SU-DHL-6 (cell line): ENCODE results near the gene TMEM47.

ENCODE experiments used
- H2AFZ ChIP-seq: fragments of 200-600 bp; sonication (generic); 2 replicates; pipeline ENCODE4 v1.6.1; 2014; ENCODE audit warnings: low read depth, mild to moderate bottlenecking, moderate library complexity, mixed read lengths, antibody characterized with exemption, low read length; ENCODE audit not compliant: severe bottlenecking
- H3F3A ChIP-seq: fragments of 200-600 bp; shearing (Covaris generic); 2 replicates; pipeline ENCODE4 v1.6.0; 2016; ENCODE audit warnings: antibody characterized with exemption, mild to moderate bottlenecking; ENCODE audit not compliant: insufficient read depth
- H3K27ac ChIP-seq: fragments of 200-600 bp; sonication (generic); 2 replicates; pipeline ENCODE4 v1.5.1; 2016; ENCODE audit warnings: low read depth, mild to moderate bottlenecking, low read length, moderate library complexity, mixed read lengths
- H3K27me3 ChIP-seq: fragments of 200-600 bp; sonication (generic), shearing (Covaris generic); 2 replicates; pipeline ENCODE4 v1.6.0; 2014; ENCODE audit warnings: mild to moderate bottlenecking, low read length
- H3K36me3 ChIP-seq: fragments of 200-600 bp; sonication (generic); 2 replicates; pipeline ENCODE4 v1.6.1; 2014; ENCODE audit warnings: mild to moderate bottlenecking, low read length, mixed read lengths
- H3K4me2 ChIP-seq: fragments of 300-600, 200-600 bp; shearing (Covaris generic), sonication (generic); 2 replicates; pipeline ENCODE4 v1.6.0; 2014; ENCODE audit warnings: low read length, low read depth, mild to moderate bottlenecking; ENCODE audit not compliant: poor library complexity, severe bottlenecking
- H3K4me3 ChIP-seq: fragments of 200-600 bp; sonication (generic); 2 replicates; pipeline ENCODE4 v1.5.1; 2014; ENCODE audit warnings: antibody characterized with exemption, low read length, mild to moderate bottlenecking, mixed read lengths; ENCODE audit not compliant: insufficient read depth, poor library complexity, severe bottlenecking
- H3K79me2 ChIP-seq: fragments of 200-600 bp; sonication (generic); 2 replicates; pipeline ENCODE4 v1.6.1; 2014; ENCODE audit warnings: mild to moderate bottlenecking, low read length, moderate library complexity; ENCODE audit not compliant: insufficient read depth
- H3K9ac ChIP-seq: fragments of 200-600 bp; sonication (generic); 2 replicates; pipeline ENCODE4 v1.7.0; 2014; ENCODE audit warnings: mild to moderate bottlenecking, low read length
- H3K9me2 ChIP-seq: fragments of 200-600 bp; sonication (generic); replicated peaks from 2 replicates; pipeline ENCODE4 v1.6.1; 2014; ENCODE audit warnings: low read length; ENCODE audit not compliant: insufficient read depth
- H3K9me3 ChIP-seq: fragments of 200-600 bp; sonication (generic); 2 replicates; pipeline ENCODE4 v1.6.1; 2014; ENCODE audit warnings: low read length, mixed read lengths; ENCODE audit not compliant: insufficient read depth
- H4K20me1 ChIP-seq: fragments of 200-600 bp; sonication (generic); 2 replicates; pipeline ENCODE4 v1.6.1; 2014; ENCODE audit warnings: low read depth, mild to moderate bottlenecking, antibody characterized with exemption, low read length, moderate library complexity, mixed read lengths
- CTCF ChIP-seq: fragments of 200-600 bp; sonication (generic); IDR thresholded peaks from one replicate; pipeline ENCODE4 v1.5.1; 2017; ENCODE audit warnings: antibody characterized with exemption, mild to moderate bottlenecking, low read length, moderate library complexity; ENCODE audit not compliant: insufficient read depth, poor library complexity, severe bottlenecking
- EZH2phosphoT487 ChIP-seq: fragments of 200-600 bp; sonication (generic), shearing (Covaris generic); conservative IDR thresholded peaks from 2 replicates; pipeline ENCODE4 v1.6.1; 2018; ENCODE audit warnings: mild to moderate bottlenecking, antibody characterized with exemption, low read length, moderate library complexity, mixed read lengths

Gene TMEM47

GRCh38 chrX:34642849-34643248, 14.2 kb downstream of the TMEM47 start:
- Histone ChIP-seq H3K79me2 (no peaks in the 10 kb centered on the region), H3K9ac (no peak overlapping the region), H3K27me3 (no peaks in the 10 kb centered on the region), H3K9me3 (no peaks in the 10 kb centered on the region), H3K36me3 (no peaks in the 10 kb centered on the region), H3K4me2 (no peak overlapping the region), H2AFZ (no peak overlapping the region), H3K27ac (no peak overlapping the region), H3K9me2 (no peaks in the 10 kb centered on the region), H3K4me3 (no peak overlapping the region), H3F3A (no peaks in the 10 kb centered on the region), H4K20me1 (no peaks in the 10 kb centered on the region)
- no peak for TF ChIP-seq CTCF
- no peak for TF ChIP-seq EZH2phosphoT487

GRCh38 chrX:34638116-34638515, 19.0 kb downstream of the TMEM47 start:
- Histone ChIP-seq H3K36me3 (no peaks in the 10 kb centered on the region), H3K9ac (no peak overlapping the region), H3K27ac (no peak overlapping the region), H3K27me3 (no peaks in the 10 kb centered on the region), H3F3A (no peaks in the 10 kb centered on the region), H3K4me3 (no peak overlapping the region), H2AFZ (no peak overlapping the region), H3K4me2 (no peak overlapping the region), H3K9me2 (no peaks in the 10 kb centered on the region), H3K79me2 (no peaks in the 10 kb centered on the region), H4K20me1 (no peaks in the 10 kb centered on the region), H3K9me3 (no peaks in the 10 kb centered on the region)
- no peak for TF ChIP-seq EZH2phosphoT487
- no peak for TF ChIP-seq CTCF

- no peak overlapping the region for H3K4me2 ChIP-seq
- H3K27ac ChIP-seq = no peak overlapping the region
- no peaks in the 10 kb centered on the region for H3K9me3 ChIP-seq
- no peaks in the 10 kb centered on the region for H3K79me2 ChIP-seq
- TF ChIP-seq EZH2phosphoT487 (no peak), CTCF (no peak)
- H4K20me1 ChIP-seq = no peaks in the 10 kb centered on the region
- H3F3A ChIP-seq = no peaks in the 10 kb centered on the region
- no peak overlapping the region for H3K4me3 ChIP-seq
- H2AFZ ChIP-seq = no peak overlapping the region
- no peaks in the 10 kb centered on the region for H3K27me3 ChIP-seq
- H3K36me3 ChIP-seq = no peaks in the 10 kb centered on the region
- no peak overlapping the region for H3K9ac ChIP-seq
- no peaks in the 10 kb centered on the region for H3K9me2 ChIP-seq
Observed at GRCh38 chrX:34634349-34634748, 22.7 kb downstream of the TMEM47 start.

DNA sequence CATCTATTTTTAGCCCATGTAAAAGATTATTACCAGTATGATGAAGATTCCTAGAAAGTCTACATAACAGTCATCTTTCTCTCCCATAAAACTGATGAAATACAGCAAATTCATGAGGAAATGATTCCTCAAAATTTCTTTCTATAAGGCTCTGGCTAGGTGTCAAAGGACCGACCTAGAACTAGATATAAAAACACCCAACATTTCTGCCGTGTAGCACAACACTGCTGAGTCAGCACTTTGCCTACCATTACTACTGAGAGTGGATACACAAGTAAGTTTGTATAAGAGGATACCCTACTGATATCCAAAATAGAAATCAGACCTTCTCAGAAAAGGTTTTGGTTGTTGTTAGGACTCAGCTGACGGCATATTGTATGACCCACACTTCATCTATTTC, 24.7 kb downstream of the TMEM47 start:
- Histone ChIP-seq H3K79me2 (no peaks in the 10 kb centered on the region), H3K27ac (no peak overlapping the region), H3F3A (no peaks in the 10 kb centered on the region), H3K4me2 (no peak overlapping the region), H3K36me3 (no peaks in the 10 kb centered on the region), H3K9me2 (no peaks in the 10 kb centered on the region), H3K4me3 (no peak overlapping the region), H2AFZ (no peak overlapping the region), H3K9ac (no peak overlapping the region), H4K20me1 (no peaks in the 10 kb centered on the region), H3K27me3 (no peaks in the 10 kb centered on the region), H3K9me3 (no peaks in the 10 kb centered on the region)
- TF ChIP-seq EZH2phosphoT487 = no peak
